Measurements from ENCODE around the gene ZNF469.

The ZNF469 gene

DNA sequence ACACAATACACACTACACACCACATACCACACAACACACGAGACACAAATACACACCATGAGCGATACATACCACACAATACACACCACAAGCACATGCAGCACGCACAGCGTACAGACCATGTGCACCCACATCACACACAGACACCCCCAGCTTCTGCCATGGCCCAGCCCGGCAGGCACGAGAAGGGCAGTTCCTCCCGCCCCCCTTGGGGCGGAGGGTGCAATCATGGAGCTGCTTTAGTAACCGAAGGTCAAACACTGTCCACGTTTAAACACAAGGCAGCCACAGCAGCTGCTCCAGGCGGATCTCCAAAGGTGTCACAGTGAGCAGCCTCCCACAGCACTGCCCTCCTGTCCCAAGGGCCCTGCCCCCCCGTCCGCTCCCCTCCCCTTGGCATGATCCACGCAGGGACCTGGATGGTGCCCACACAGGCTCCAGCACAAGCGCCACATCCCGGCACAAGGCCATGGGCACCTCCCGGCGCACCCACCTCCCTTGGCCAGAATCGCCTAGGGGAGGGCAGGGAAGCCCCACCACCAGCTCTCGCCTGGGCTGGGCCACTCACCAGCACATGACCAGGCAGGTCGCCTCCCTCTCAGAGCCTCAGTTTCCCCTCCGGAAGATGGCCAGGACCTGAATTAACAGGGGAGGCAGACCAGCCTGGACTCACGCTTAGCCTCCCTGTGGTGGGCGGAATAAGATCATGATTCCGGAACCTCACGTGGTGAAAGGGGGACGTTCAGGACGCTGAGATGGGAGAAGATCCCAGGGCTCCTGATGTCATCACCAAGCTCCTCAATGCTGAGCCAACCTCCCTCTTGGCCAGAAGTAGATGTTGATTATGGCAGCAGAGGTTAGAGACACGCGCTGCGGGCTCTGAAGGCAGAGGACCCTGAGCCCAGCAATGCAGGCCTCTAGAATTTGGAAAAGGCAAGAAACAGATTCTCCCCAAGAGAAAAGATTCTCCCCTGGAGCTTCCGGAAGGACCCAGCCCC lies 32.6 kb upstream of the ZNF469 start:
- Mint-ChIP-seq H3K4me3 (no peak overlapping the region), H3K9me3 (no peaks in the 10 kb centered on the region), H3K4me1 (no peaks in the 10 kb centered on the region), H3K27ac (no peak overlapping the region), H3K27me3 (ENCODE audit: low read depth) (peaks cover 4% of the 10 kb centered on the region), H3K36me3 (ENCODE audit: low read depth) (no peaks in the 10 kb centered on the region)
- TF ChIP-seq, protein P1, sequence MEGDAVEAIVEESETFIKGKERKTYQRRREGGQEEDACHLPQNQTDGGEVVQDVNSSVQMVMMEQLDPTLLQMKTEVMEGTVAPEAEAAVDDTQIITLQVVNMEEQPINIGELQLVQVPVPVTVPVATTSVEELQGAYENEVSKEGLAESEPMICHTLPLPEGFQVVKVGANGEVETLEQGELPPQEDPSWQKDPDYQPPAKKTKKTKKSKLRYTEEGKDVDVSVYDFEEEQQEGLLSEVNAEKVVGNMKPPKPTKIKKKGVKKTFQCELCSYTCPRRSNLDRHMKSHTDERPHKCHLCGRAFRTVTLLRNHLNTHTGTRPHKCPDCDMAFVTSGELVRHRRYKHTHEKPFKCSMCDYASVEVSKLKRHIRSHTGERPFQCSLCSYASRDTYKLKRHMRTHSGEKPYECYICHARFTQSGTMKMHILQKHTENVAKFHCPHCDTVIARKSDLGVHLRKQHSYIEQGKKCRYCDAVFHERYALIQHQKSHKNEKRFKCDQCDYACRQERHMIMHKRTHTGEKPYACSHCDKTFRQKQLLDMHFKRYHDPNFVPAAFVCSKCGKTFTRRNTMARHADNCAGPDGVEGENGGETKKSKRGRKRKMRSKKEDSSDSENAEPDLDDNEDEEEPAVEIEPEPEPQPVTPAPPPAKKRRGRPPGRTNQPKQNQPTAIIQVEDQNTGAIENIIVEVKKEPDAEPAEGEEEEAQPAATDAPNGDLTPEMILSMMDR (IDR thresholded peaks at IDR 0.05; ENCODE audit: unreplicated experiment in 3 of 3), result no peak

DNA sequence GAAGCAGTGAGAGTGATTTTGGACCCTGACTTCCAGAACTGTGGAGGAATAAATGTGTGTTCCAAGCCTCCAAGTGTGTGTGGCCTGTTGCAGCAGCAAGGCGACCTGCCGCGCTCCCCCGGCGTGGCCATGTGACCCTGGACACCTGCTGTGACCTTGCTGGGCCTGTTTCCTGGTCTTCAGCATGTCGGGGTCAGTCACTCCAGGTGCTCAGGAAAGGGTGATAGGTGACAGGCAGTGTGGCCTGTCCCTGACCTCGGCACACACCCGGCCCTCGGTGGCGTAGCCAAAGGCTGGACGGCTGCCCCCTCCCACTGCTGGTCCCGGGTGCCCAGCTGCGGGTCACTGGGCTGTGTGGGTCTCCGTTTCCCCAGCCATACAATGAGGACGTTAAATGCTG lies 31.8 kb upstream of the ZNF469 start:
- Mint-ChIP-seq H3K4me3 (no peak overlapping the region), H3K9me3 (no peaks in the 10 kb centered on the region), H3K27me3 (ENCODE audit: low read depth) (peaks cover 4% of the 10 kb centered on the region), H3K27ac (no peak overlapping the region), H3K36me3 (ENCODE audit: low read depth) (no peaks in the 10 kb centered on the region), H3K4me1 (no peaks in the 10 kb centered on the region)
- TF ChIP-seq, protein P1 (IDR thresholded peaks at IDR 0.05; ENCODE audit: unreplicated experiment in 3 of 3), result no peak

DNA sequence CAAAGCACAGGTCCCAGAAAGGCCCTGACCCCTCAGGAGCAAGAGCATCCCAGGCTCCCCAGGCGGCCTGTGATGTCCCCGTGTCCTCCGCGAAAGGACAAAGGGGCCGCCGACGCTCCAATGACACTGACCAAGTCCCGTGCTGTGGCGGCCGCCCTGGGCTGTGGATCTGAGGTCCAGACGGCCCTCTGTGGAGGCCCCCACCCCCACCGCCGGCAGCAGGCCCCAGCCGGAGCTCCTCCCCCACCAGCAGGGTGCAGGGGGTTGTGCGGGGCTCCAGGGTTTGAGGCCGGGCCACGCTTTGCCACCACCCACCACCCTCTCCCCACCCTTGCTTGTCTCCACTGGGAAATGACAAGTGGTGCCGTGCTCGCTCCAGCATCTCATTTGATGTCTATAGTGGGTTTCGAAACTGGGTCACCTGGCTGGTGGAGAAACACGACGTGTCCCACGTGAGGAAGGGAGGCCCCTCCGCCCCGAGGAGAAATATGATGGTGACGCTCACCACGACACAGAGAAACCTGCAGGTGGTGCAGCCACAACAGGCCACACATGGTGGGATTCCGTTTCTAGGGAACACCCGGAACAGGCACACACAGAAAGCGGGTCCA lies 31.2 kb upstream of the ZNF469 start:
- Mint-ChIP-seq H3K9me3 (no peaks in the 10 kb centered on the region), H3K4me1 (no peaks in the 10 kb centered on the region), H3K4me3 (no peak overlapping the region), H3K27ac (no peak overlapping the region), H3K27me3 (ENCODE audit: low read depth) (peaks cover 4% of the 10 kb centered on the region), H3K36me3 (ENCODE audit: low read depth) (no peaks in the 10 kb centered on the region)
- TF ChIP-seq, protein P1 (IDR thresholded peaks at IDR 0.05; ENCODE audit: unreplicated experiment in 3 of 3), result no peak

DNA sequence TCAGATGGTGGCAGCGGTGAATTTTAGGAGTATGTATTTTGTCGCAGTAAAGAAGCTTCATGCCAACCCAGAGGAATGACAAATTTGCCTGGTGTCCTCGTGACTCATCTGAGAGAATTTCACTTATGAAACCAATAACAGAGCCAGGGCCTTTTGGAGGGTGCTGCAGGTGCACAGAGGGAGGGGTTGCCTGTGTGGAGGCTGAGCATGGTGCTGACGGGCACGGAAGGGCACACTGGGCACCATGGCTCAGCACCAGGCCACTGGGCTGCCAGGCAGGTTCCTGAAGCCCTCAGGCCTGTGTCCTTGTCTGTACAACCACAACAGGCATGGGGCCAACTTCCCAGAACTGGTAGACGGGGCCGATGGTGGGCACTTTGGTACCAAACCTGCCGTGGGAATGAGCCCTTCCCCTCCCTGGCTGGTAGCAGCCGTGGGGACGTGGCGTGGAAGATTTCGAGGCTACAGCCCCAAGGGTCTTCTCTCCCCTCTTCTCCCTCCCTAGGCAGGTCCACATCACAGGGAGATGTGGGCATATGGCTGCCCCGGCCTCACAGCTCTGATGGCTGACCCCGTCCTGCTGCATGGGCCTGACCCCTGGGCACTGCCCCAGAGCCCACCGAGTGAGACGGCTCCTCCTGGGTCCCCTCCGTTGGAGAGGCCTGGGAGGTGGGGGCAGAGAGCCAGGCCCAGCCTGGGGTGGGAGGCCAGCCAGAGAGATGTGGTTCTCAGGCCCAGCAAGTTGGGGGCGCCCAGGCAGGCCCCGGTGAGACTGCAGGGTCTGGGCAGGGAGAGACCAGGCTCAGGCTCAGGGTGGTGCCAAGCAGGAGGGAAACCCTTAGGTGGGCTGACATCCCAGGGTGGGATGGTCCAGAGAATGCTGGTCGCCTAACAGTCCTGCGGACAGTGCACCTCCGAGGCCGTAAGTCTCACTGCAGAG lies 30.2 kb upstream of the ZNF469 start:
- Mint-ChIP-seq H3K27me3 (ENCODE audit: low read depth) (no peaks in the 10 kb centered on the region), H3K9me3 (no peaks in the 10 kb centered on the region), H3K27ac (no peak overlapping the region), H3K4me1 (no peaks in the 10 kb centered on the region), H3K4me3 (no peak overlapping the region), H3K36me3 (ENCODE audit: low read depth) (no peaks in the 10 kb centered on the region)
- TF ChIP-seq, protein P1 (IDR thresholded peaks at IDR 0.05; ENCODE audit: unreplicated experiment in 3 of 3), result no peak

DNA sequence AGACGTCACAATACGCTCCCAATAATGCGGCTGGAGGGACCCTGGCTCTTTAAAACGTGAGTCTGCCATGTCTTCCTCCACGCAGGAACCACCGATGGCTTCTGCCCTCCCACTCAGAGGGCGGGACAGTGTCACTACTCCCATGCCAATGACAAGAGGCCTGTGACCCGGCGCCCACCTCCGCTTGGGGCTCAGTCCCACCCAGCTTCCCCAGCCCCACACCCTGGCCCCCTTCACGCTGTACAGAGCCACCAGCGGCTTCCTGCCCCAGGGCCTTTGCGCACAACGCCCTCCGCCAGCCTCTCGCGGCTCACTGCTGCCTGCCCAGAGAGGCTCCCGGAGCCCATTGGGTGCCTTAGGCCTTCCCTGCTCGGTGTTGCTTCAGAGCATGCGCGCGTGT lies 29.5 kb upstream of the ZNF469 start:
- Mint-ChIP-seq H3K36me3 (ENCODE audit: low read depth) (no peaks in the 10 kb centered on the region), H3K4me1 (no peaks in the 10 kb centered on the region), H3K9me3 (no peaks in the 10 kb centered on the region), H3K27ac (no peak overlapping the region), H3K4me3 (no peak overlapping the region), H3K27me3 (ENCODE audit: low read depth) (no peaks in the 10 kb centered on the region)
- TF ChIP-seq, protein P1 (IDR thresholded peaks at IDR 0.05; ENCODE audit: unreplicated experiment in 3 of 3), result no peak
